Fibroblast of villous mesenchyme (primary cell): ENCODE measurements around the gene NCBP3. TPM values are rescaled to one million over a fixed set of nuclear protein-coding genes. Genes with fewer than 3 reads are reported as not detected.

Experiments used
- DNase-seq: peaks from one replicate; pipeline ENCODE4 v3.0.0-alpha.2; 2010; ENCODE audit warnings: low read depth
- H3K4me3 ChIP-seq: 2 replicates; pipeline ENCODE4 v1.5.1; 2011; ENCODE audit warnings: low read depth, mild to moderate bottlenecking, low read length
- total RNA-seq: library from RNA; depleted of rRNA; stranded (reverse); fragments of >200 nt; gene quantifications from 2 replicates; pipeline ENCODE4 v1.2.3, GENCODE V29; 2012
- TF ChIP-seq, protein P1 (sequence below): IDR thresholded peaks from 2 replicates; pipeline ENCODE4 v1.5.1; 2012; ENCODE audit warnings: low read depth, mild to moderate bottlenecking, low read length; ENCODE audit not compliant: insufficient read depth

Gene NCBP3
- total RNA-seq, 1 donor = 26.3 TPM

DNA sequence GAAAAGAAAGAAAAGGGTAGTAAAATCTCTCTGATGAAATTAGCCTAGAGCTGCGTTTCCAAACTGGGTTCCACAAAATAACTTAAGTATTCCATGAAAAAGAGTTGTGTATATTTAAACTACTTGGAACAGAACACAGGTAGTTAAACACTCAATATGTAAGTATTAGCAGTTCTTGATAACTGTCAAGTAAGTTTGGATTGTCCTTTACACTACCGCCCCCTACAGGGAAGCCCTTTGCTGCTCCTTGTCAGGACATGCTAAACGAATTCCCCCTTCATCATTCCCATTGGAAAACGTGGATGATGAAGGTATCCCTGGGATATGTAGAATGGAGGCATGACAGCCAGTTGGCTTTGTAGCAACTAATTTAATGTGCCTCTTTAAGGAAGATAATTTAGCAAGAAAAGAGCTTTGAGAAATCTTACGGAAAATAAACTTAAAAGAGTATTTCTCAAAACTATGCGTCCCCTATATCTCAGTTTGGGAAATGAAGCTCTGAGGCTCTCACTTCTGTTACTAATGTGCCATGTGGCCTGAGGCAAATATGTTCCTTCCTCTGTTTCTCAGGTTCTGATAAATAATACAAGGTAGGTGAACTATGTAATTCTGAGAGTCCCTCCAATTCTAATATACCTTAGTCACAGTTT, 18.8 kb downstream of the NCBP3 start:
- TF ChIP-seq, protein P1, sequence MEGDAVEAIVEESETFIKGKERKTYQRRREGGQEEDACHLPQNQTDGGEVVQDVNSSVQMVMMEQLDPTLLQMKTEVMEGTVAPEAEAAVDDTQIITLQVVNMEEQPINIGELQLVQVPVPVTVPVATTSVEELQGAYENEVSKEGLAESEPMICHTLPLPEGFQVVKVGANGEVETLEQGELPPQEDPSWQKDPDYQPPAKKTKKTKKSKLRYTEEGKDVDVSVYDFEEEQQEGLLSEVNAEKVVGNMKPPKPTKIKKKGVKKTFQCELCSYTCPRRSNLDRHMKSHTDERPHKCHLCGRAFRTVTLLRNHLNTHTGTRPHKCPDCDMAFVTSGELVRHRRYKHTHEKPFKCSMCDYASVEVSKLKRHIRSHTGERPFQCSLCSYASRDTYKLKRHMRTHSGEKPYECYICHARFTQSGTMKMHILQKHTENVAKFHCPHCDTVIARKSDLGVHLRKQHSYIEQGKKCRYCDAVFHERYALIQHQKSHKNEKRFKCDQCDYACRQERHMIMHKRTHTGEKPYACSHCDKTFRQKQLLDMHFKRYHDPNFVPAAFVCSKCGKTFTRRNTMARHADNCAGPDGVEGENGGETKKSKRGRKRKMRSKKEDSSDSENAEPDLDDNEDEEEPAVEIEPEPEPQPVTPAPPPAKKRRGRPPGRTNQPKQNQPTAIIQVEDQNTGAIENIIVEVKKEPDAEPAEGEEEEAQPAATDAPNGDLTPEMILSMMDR = peak; percentile 62
- H3K4me3 ChIP-seq = no peak overlapping the region
- peak; percentile 57 for DNase-seq

DNA sequence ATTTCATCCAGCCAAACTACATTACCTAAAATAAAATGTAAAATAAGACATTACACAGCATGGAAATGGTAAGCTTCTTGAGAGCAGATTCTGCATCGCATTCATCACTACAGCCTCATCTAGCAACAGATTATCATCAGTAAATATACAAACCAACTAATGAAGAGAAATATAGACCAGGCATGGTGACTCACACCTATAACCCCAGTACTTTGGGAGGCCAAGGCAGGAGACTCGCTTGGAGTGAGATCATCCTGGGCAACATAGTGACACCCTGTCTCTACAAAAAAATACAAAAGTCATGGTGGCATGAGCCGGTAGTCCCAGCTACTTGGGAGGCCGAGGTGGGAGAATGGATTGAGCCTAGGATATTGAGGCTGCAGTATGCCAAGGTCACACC, 19.9 kb downstream of the NCBP3 start:
- H3K4me3 ChIP-seq = no peak overlapping the region
- no peak for DNase-seq
- TF ChIP-seq, protein P1 = no peak

DNA sequence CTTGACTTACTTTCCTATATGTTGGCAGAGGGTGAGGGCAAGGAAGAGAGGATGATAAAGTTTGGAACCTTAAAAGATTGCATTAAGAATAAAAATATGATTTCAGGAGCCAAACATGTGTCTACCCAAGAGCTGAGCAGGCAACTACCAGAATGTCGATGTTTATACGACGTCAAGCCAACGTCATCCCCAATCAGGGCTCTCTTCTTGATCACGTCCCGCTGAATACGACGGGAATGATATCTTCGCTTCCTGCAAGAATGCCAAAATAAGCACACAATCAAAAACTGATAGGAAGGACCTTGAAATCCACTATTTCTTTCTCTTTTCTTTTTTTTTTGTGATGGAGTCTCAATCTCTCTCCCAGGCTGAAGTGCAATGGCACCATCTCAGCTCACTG, 24.9 kb downstream of the NCBP3 start:
- TF ChIP-seq, protein P1 = no peak
- H3K4me3 ChIP-seq = no peak overlapping the region
- no peak for DNase-seq

DNA sequence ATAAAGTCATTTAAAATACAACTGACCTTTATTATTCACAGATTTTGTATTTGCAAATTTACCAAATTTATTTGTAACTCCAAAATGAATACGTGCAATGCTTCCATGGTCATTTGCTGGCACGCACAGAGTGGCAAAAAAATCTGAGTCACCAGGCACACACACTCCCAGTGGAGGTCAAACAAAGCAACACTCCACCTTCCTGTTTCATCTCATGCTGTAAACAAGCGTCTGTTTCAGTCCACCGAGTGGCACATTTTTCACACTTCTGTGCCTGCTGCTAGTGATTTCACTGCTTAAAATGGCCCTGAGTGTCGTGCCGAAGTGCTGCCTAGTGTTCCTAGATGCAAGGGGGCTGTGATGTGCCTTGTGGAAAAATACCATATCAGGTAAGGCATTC, 27.3 kb downstream of the NCBP3 start:
- no peak overlapping the region for H3K4me3 ChIP-seq
- peak; percentile 18 for DNase-seq
- TF ChIP-seq, protein P1 = no peak

DNA sequence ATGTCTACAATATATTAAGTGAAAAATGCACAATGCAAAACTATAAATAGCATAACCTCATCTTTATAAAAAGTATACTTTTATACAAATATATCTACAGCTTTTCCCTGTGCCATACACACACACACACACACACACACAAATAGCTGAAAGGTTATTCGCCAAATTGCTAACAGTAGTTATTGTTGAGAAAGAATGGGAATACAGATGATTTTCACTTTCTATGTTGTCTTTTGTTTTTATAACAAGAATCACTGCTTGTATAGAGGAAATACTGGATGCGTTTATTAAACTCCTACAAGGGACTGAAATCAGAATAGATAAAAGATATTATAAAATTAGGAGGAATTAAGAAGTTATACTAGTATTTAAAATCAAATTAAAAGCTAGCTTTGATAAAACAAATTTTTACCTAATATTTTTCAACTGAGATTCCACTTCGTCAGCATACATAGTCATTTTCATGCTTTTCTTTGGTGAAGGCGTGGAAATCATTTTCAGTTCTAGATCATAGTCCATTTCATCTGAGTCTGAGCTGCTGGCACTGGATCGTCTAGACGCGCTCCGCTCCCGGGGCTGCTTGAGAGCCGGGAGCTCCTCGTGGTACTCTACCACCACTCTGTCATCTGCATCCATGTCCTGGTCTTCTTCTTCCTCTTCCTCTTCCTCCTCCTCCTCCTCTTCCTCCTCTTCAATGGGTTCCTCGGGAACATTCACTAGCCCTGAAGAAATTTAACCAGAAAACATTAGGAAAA, 28.0 kb downstream of the NCBP3 start:
- TF ChIP-seq, protein P1 = no peak
- H3K4me3 ChIP-seq = no peak overlapping the region
- no peak for DNase-seq

DNA sequence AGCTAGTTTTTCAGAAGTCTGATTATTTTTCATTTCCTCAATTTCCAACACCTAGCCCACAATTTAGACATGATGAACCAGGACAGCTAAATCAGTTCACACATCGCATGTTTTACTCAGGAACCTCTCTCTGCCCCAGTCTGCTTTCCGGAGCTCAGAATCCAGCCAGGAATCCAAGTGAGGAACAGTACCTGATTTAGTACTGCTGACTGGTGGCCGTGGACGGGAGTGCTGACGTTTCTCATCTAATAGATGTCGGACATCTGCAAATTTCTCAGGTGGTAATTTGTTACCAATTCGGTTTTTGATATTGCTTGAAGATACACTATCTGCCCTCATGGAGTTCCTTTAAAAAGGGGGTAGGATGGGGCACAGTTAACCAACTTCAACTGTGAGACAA, 30.1 kb downstream of the NCBP3 start:
- TF ChIP-seq, protein P1 = no peak
- DNase-seq = no peak
- H3K4me3 ChIP-seq = no peak overlapping the region
